HCT116 (cell line): ENCODE results near the gene SLC4A9. TPM values are rescaled to one million over a fixed set of nuclear protein-coding genes. Genes with fewer than 3 reads are reported as not detected.

Experiments
- ATAC-seq: fragments of 200-7000 bp; cut with Tn5 transposase; 2 replicates; pipeline ENCODE4 v1.9.1; 2020; ENCODE audit warnings: mild to moderate bottlenecking, moderate library complexity
- BruUV-seq: library from RNA; stranded (reverse); fragments of 400-500 nt; replicated peaks from 2 replicates; lab custom pipeline; 2021; lab: Mats Ljungman, UMichigan
- CTCF ChIA-PET: fragments of 300-600 bp; sonication (Branson Sonifier 250); formaldehyde crosslinking; loops from one replicate; lab custom pipeline; 2021; ENCODE audit warnings: antibody characterized with exemption; lab: Charles Lee
- POLR2A ChIA-PET: fragments of 300-600, 350-600 bp; sonication (Branson Sonifier 250); formaldehyde crosslinking; loops from one replicate; lab custom pipeline; 2021; ENCODE audit warnings: antibody characterized with exemption; lab: Charles Lee
- RAD21 ChIA-PET, 2 experiments: fragments of 300-600 bp; sonication (Branson Sonifier 250); formaldehyde crosslinking; loops; one replicate each; lab custom pipeline; 2023; ENCODE audit warnings: low total read pairs in 2 of 2; ENCODE audit not compliant: uncharacterized antibody in 2 of 2, unreplicated experiment in 2 of 2, low non-redundant PET in 1 of 2; lab: Charles Lee
- DNase-seq: peaks from one replicate; pipeline ENCODE4 v3.0.0-alpha.2; 2010; ENCODE audit warnings: low read depth, low spot score
- H2AFZ ChIP-seq: fragments of 200-600 bp; shearing (Covaris generic), sonication (generic); 2 replicates; pipeline ENCODE4 v1.6.1; 2017; ENCODE audit warnings: low read depth, mixed run types, mixed read lengths, antibody characterized with exemption, low read length; ENCODE audit not compliant: poor library complexity, severe bottlenecking
- H3K27ac ChIP-seq: 2 replicates; pipeline ENCODE4 v1.5.1; 2012; ENCODE audit warnings: low read depth, low read length
- H3K27me3 ChIP-seq: fragments of 200-600 bp; sonication (generic); 2 replicates; pipeline ENCODE4 v1.6.1; 2016; ENCODE audit warnings: mixed run types, low read length, mixed read lengths; ENCODE audit not compliant: insufficient read depth
- H3K36me3 ChIP-seq, 2 experiments: fragments of 200-500 bp in 1 of 2; fragments of 200-600 bp in 1 of 2; sonication (Bioruptor generic) in 1 of 2; sonication (generic) in 1 of 2; 2 replicates each; pipeline versions ENCODE4 v1.5.1 to v1.6.1; 2014 to 2016; ENCODE audit warnings: low read length in 2 of 2, inconsistent platforms in 1 of 2, mixed read lengths in 1 of 2, mixed run types in 1 of 2; ENCODE audit not compliant: insufficient read depth in 2 of 2, control insufficient read depth in 1 of 2
- H3K4me1 ChIP-seq, 2 experiments: fragments of 200-600 bp in 1 of 2; sonication (generic) in 1 of 2; 2 replicates each; pipeline versions ENCODE4 v1.5.1 to v1.6.1; 2012 to 2017; ENCODE audit warnings: low read length in 2 of 2, inconsistent platforms in 1 of 2, mild to moderate bottlenecking in 1 of 2, mixed read lengths in 1 of 2, mixed run types in 1 of 2, moderate library complexity in 1 of 2; ENCODE audit not compliant: insufficient read depth in 2 of 2, control insufficient read depth in 1 of 2
- H3K4me2 ChIP-seq: fragments of 200-600 bp; sonication (generic); 2 replicates; pipeline ENCODE4 v1.6.1; 2017; ENCODE audit warnings: mixed run types, low read length, mixed read lengths
- H3K4me3 ChIP-seq, 2 experiments: fragments of 200-600 bp in 1 of 2; sonication (generic) in 1 of 2; replicated peaks in 1 of 2; 2 replicates each; pipeline ENCODE4 v1.5.1; 2011 to 2016; ENCODE audit warnings: low read length in 2 of 2, control low read depth in 1 of 2, low read depth in 1 of 2, mild to moderate bottlenecking in 1 of 2, mixed read lengths in 1 of 2, mixed run types in 1 of 2
- H3K79me2 ChIP-seq: fragments of 200-600 bp; sonication (generic); 2 replicates; pipeline ENCODE4 v1.6.1; 2017; ENCODE audit warnings: mild to moderate bottlenecking, mixed run types, low read length, moderate library complexity, mixed read lengths; ENCODE audit not compliant: insufficient read depth
- H3K9ac ChIP-seq: fragments of 200-600 bp; sonication (generic); 2 replicates; pipeline ENCODE4 v1.6.1; 2016; ENCODE audit warnings: low read length, mixed read lengths
- H3K9me2 ChIP-seq: fragments of 200-600 bp; sonication (generic), shearing (Covaris generic); 2 replicates; pipeline ENCODE4 v1.6.1; 2017; ENCODE audit warnings: mixed run types, mild to moderate bottlenecking, moderate library complexity; ENCODE audit not compliant: insufficient read depth
- H3K9me3 ChIP-seq, 2 experiments: fragments of 200-500 bp in 1 of 2; fragments of 200-600 bp in 1 of 2; sonication (Bioruptor generic) in 1 of 2; sonication (generic) in 1 of 2; 2 replicates each; pipeline ENCODE4 v1.6.1; 2014 to 2017; ENCODE audit warnings: low read length in 2 of 2, mixed read lengths in 2 of 2, inconsistent platforms in 1 of 2, low read depth in 1 of 2, mild to moderate bottlenecking in 1 of 2, mixed run types in 1 of 2, moderate library complexity in 1 of 2; ENCODE audit not compliant: control insufficient read depth in 1 of 2, insufficient read depth in 1 of 2
- H4K20me1 ChIP-seq: fragments of 200-600 bp; sonication (generic), shearing (Covaris generic); 2 replicates; pipeline ENCODE4 v1.6.1; 2017; ENCODE audit warnings: mixed run types, mild to moderate bottlenecking, moderate library complexity; ENCODE audit not compliant: insufficient read depth
- EGR1 ChIP-seq: IDR thresholded peaks from 2 replicates; pipeline ENCODE4 v1.6.1; 2012; ENCODE audit warnings: low read depth
- EZH2 ChIP-seq: fragments of 200-600 bp; sonication (generic); IDR thresholded peaks from 2 replicates; pipeline ENCODE4 v1.6.1; 2017; ENCODE audit warnings: antibody characterized with exemption, mixed run types
- REST ChIP-seq: IDR thresholded peaks from 2 replicates; pipeline ENCODE4 v1.6.1; 2012; ENCODE audit warnings: low read depth
- ZFX ChIP-seq: fragments of 450-650 bp; IDR thresholded peaks from 2 replicates; pipeline ENCODE4 v1.6.1; 2017
- intact Hi-C: fragments of 100-400 bp; cut with micrococcal nuclease; formaldehyde crosslinking; loops from 2 replicates; pipeline ENCODE4 v1.10.0; 2022
- total RNA-seq: library from RNA; stranded (reverse); gene quantifications from one replicate; pipeline ENCODE4 v1.2.1, GENCODE V29; 2021; ENCODE audit not compliant: unreplicated experiment

SLC4A9 gene
- total RNA-seq, 1 experiment from 2014 or later: 0.49 TPM

DNA sequence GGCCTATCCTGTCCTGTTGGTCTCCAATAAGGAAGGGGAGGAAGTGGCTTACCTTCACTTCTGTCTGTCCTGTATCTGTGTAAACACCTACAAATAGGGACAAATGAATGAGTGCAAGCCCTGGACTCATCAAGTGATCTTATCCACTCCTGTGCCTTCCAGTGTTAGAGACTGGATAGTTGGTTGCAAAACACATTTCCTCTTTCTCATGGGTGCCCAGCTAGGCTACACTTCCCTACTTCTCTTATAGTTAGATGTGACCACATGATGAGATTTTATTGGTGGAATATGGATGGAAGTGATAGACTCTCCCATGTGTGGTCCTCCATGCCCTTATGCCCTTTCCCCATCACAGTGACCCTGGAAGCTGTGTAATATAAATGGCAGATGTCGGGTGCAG lies 40.2 kb upstream of the SLC4A9 start:
- CTCF ChIA-PET: no interaction called here
- Histone ChIP-seq H3K9me3 (no peaks in the 10 kb centered on the region), H3K9me2 (no peaks in the 10 kb centered on the region), H3K36me3 (no peaks in the 10 kb centered on the region), H2AFZ (no peak overlapping the region), H3K4me1 (peaks cover 12 to 29% of the 10 kb centered on the region in 2 experiments), H4K20me1 (no peaks in the 10 kb centered on the region), H3K27ac (no peak overlapping the region), H3K9ac (no peak overlapping the region), H3K4me3 (no peak overlapping the region), H3K4me2 (no peak overlapping the region), H3K79me2 (no peaks in the 10 kb centered on the region), H3K27me3 (no peaks in the 10 kb centered on the region)
- no TSS peak for BruUV-seq
- ATAC-seq (no peak), DNase-seq (no peak)
- POLR2A ChIA-PET: interaction anchor here (1.3 kb wide), 1 partner anchor 27 kb away, joined by 4 read pairs; the partner anchor contains the start of gene HBEGF
- RAD21 ChIA-PET: no interaction called here
- no peak for TF ChIP-seq ZFX
- intact Hi-C loops: no loop called here

DNA sequence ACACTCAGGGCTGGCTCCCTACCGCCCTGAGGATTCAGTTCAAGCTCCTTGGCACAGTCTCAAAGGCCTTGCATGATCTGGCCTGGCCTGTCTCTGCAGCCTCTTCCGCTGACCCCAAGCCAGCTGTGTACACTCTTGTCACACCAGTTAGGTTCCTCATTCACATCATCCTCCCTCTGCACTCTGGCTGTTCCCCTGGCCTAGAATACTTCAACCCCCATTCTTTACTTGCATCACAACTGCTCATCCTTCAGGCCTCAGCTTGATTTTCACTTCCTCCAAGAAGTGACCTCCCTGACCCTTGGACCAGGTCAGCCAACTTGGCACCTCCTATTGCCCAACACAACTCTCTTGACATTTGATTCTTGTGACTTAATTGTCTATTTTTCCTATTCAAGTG lies 38.2 kb upstream of the SLC4A9 start:
- intact Hi-C loops: no loop called here
- no peaks in the 10 kb centered on the region for H3K27me3 ChIP-seq
- no peak overlapping the region for H3K4me2 ChIP-seq
- CTCF ChIA-PET: no interaction called here
- no peak overlapping the region for H3K9ac ChIP-seq
- BruUV-seq: no TSS peak
- POLR2A ChIA-PET: no interaction called here
- RAD21 ChIA-PET: no interaction called here
- H2AFZ ChIP-seq: no peak overlapping the region
- H3K79me2 ChIP-seq: no peaks in the 10 kb centered on the region
- no peaks in the 10 kb centered on the region for H3K9me3 ChIP-seq
- H3K4me3 ChIP-seq: no peak overlapping the region
- TF ChIP-seq EZH2 (no peak), REST (no peak), EGR1 (no peak)
- no peaks in the 10 kb centered on the region for H4K20me1 ChIP-seq
- H3K36me3 ChIP-seq: no peaks in the 10 kb centered on the region
- H3K27ac ChIP-seq: no peak overlapping the region
- H3K4me1 ChIP-seq: peaks cover 12 to 29% of the 10 kb centered on the region in 2 experiments
- ATAC-seq (no peak), DNase-seq (no peak)
- H3K9me2 ChIP-seq: no peaks in the 10 kb centered on the region
